Right cardiac atrium (tissue), 5 donors: Measurements from ENCODE around the gene ZFHX3. TPM values are rescaled to one million over a fixed set of nuclear protein-coding genes. Genes with fewer than 3 reads are reported as not detected.

ENCODE experiments used
- ATAC-seq, 2 donors: fragments of 200-7000 bp; cut with Tn5 transposase; one replicate each; pipeline versions ENCODE4 v1.8.0 to v1.9.1; 2020; ENCODE audit warnings: moderate library complexity in 2 of 2, mild to moderate bottlenecking in 1 of 2
- DNase-seq, 3 donors: peaks; one replicate each; pipeline ENCODE4 v3.0.0-alpha.2; 2020
- H3K27ac ChIP-seq: one replicate; pipeline ENCODE4 v1.5.1; 2013; ENCODE audit warnings: mild to moderate bottlenecking, low read length, control low read depth, moderate library complexity
- H3K27me3 ChIP-seq: one replicate; pipeline ENCODE4 v1.6.1; 2013; ENCODE audit not compliant: control insufficient read depth, insufficient read depth
- H3K4me1 ChIP-seq: one replicate; pipeline ENCODE4 v1.6.1; 2013; ENCODE audit warnings: low read length; ENCODE audit not compliant: control insufficient read depth, insufficient read depth
- H3K4me3 ChIP-seq: one replicate; pipeline ENCODE4 v1.5.1; 2013; ENCODE audit warnings: low read length, control low read depth
- H3K9me3 ChIP-seq: one replicate; pipeline ENCODE4 v1.6.1; 2013; ENCODE audit warnings: low read length; ENCODE audit not compliant: control insufficient read depth
- WGBS: extraction: QIAGEN DNeasy Blood & Tissue Kit; methylation state at CpG from one replicate; pipeline ENCODE4 v1.1.7; 2013; 5-methylcytosine and 5-hydroxymethylcytosine counted together
- intact Hi-C, 4 donors: fragments of 100-400 bp; cut with DNase I; formaldehyde crosslinking; loops; one replicate each; pipeline versions ENCODE4 v1.11.0 to v1.14.0; 2022 to 2023
- polyA plus RNA-seq: library from polyadenylated mRNA; stranded (reverse); fragments of 200-250 nt; gene quantifications from one replicate; pipeline ENCODE4 v1.2.3, GENCODE V29; 2013
- total RNA-seq, 4 donors: library from RNA; stranded (reverse); fragmentation: NEBNext Ultra II Directional; extraction: Animal tissue kit (Norgen Biotek cat#: 25700); gene quantifications; one replicate each; pipeline ENCODE4 v1.2.1, GENCODE V29; 2021
- donor health status: healthy with polysubstance abuse.
- donor health status: DM: no; HTN: yes; CAD: no.
- donor health status: DM: no; HTN: no; CAD: no.
- donor health status: DM: no; HTN: yes; CAD: no; lungs with severe emphysema.
- donor health status: DM: yes; HTN: yes; CAD: no.

The ZFHX3 gene
- total and polyA plus RNA-seq, 5 donors = 4.3 to 18.2 (median 9.7) TPM

- peaks cover 22% of the 10 kb centered on the region for H3K4me1 ChIP-seq
- DNase-seq (peak; percentile 82 to 92 (median 86)), ATAC-seq (peak; percentile 74 to 83)
- no peak overlapping the region for H3K4me3 ChIP-seq
- peak overlapping the region; percentile 83 for H3K27ac ChIP-seq
- intact Hi-C loops = no loop called here
- no peaks in the 10 kb centered on the region for H3K27me3 ChIP-seq
- no peaks in the 10 kb centered on the region for H3K9me3 ChIP-seq
- WGBS = 36% methylated on average over 7 of the region's 7 CpGs
Observed at GRCh38 chr16:72985995-72986394, 61.9 kb downstream of the ZFHX3 start.

GRCh38 chr16:72985148-72985941, 62.6 kb downstream of the ZFHX3 start:
- DNase-seq (peak; percentile 82 to 91 (median 83)), ATAC-seq (peak; percentile 76 to 84)
- no peaks in the 10 kb centered on the region for H3K27me3 ChIP-seq
- peak overlapping the region; percentile 97 for H3K27ac ChIP-seq
- 42% methylated on average over 11 of the region's 11 CpGs for WGBS
- H3K9me3 ChIP-seq = no peaks in the 10 kb centered on the region
- no peak overlapping the region for H3K4me3 ChIP-seq
- peaks cover 22% of the 10 kb centered on the region for H3K4me1 ChIP-seq
- intact Hi-C loops = no loop called here

GRCh38 chr16:72983728-72984350, 64.1 kb downstream of the ZFHX3 start:
- H3K9me3 ChIP-seq = no peaks in the 10 kb centered on the region
- peaks cover 25% of the 10 kb centered on the region for H3K4me1 ChIP-seq
- ATAC-seq (no peak), DNase-seq (no peak)
- H3K27ac ChIP-seq = no peak overlapping the region
- intact Hi-C loops = no loop called here
- no peak overlapping the region for H3K4me3 ChIP-seq
- 95% methylated on average over 2 of the region's 2 CpGs for WGBS
- H3K27me3 ChIP-seq = no peaks in the 10 kb centered on the region

- no peaks in the 10 kb centered on the region for H3K27me3 ChIP-seq
- intact Hi-C loops = no loop called here
- no peaks in the 10 kb centered on the region for H3K9me3 ChIP-seq
- no peak for DNase-seq
- ATAC-seq = no peak
- no peak overlapping the region for H3K27ac ChIP-seq
- 91% methylated on average over 9 of the region's 9 CpGs for WGBS
- H3K4me3 ChIP-seq = no peak overlapping the region
- H3K4me1 ChIP-seq = peaks cover 22% of the 10 kb centered on the region
Observed at GRCh38 chr16:72983241-72983640, 64.7 kb downstream of the ZFHX3 start.

GRCh38 chr16:72979974-72980373, 68.0 kb downstream of the ZFHX3 start:
- H3K27me3 ChIP-seq = no peaks in the 10 kb centered on the region
- H3K27ac ChIP-seq = no peak overlapping the region
- 89% methylated on average over 9 of the region's 9 CpGs for WGBS
- H3K4me1 ChIP-seq = peaks cover 2% of the 10 kb centered on the region
- H3K4me3 ChIP-seq = no peak overlapping the region
- intact Hi-C loops = no loop called here
- ATAC-seq (no peak), DNase-seq (no peak)
- no peaks in the 10 kb centered on the region for H3K9me3 ChIP-seq

- 51% methylated on average over 7 of the region's 7 CpGs for WGBS
- no peak overlapping the region for H3K27ac ChIP-seq
- H3K4me1 ChIP-seq = peaks cover 5% of the 10 kb centered on the region
- DNase-seq (peak in 1 of 3 donors; percentile 53), ATAC-seq (peak; percentile 46 to 93)
- intact Hi-C loops = no loop called here
- no peaks in the 10 kb centered on the region for H3K9me3 ChIP-seq
- no peaks in the 10 kb centered on the region for H3K27me3 ChIP-seq
- no peak overlapping the region for H3K4me3 ChIP-seq
Observed at GRCh38 chr16:72978212-72978611, 69.7 kb downstream of the ZFHX3 start.

- H3K4me1 ChIP-seq = peaks cover 5% of the 10 kb centered on the region
- no peaks in the 10 kb centered on the region for H3K27me3 ChIP-seq
- 84% methylated on average over 7 of the region's 7 CpGs for WGBS
- DNase-seq (no peak), ATAC-seq (no peak)
- intact Hi-C loops = no loop called here
- no peak overlapping the region for H3K27ac ChIP-seq
- no peaks in the 10 kb centered on the region for H3K9me3 ChIP-seq
- no peak overlapping the region for H3K4me3 ChIP-seq
Observed at GRCh38 chr16:72977127-72977526, 70.8 kb downstream of the ZFHX3 start.

GRCh38 chr16:72976438-72977064, 71.4 kb downstream of the ZFHX3 start:
- Histone ChIP-seq H3K4me1 (peaks cover 5% of the 10 kb centered on the region), H3K27me3 (no peaks in the 10 kb centered on the region), H3K9me3 (no peaks in the 10 kb centered on the region), H3K27ac (no peak overlapping the region), H3K4me3 (no peak overlapping the region)
- DNase-seq (no peak), ATAC-seq (no peak)
- 88% methylated on average over 17 of the region's 17 CpGs for WGBS
- intact Hi-C loops = no loop called here

- DNase-seq (no peak), ATAC-seq (peak in 1 of 2 donors; percentile 44)
- intact Hi-C loops = no loop called here
- Histone ChIP-seq H3K27me3 (no peaks in the 10 kb centered on the region), H3K4me3 (no peak overlapping the region), H3K27ac (no peak overlapping the region), H3K4me1 (peaks cover 5% of the 10 kb centered on the region), H3K9me3 (no peaks in the 10 kb centered on the region)
- 65% methylated on average over 5 of the region's 5 CpGs for WGBS
Observed at GRCh38 chr16:72975809-72976437, 72.0 kb downstream of the ZFHX3 start.

- H3K27me3 ChIP-seq = no peaks in the 10 kb centered on the region
- DNase-seq (no peak), ATAC-seq (peak; percentile 4 to 20)
- peaks cover 12% of the 10 kb centered on the region for H3K4me1 ChIP-seq
- H3K9me3 ChIP-seq = no peaks in the 10 kb centered on the region
- WGBS = 70% methylated on average over 13 of the region's 13 CpGs
- no peak overlapping the region for H3K4me3 ChIP-seq
- H3K27ac ChIP-seq = no peak overlapping the region
- intact Hi-C loops = no loop called here
Observed at GRCh38 chr16:72974142-72974769, 73.7 kb downstream of the ZFHX3 start.
